VCaP (cell line): ENCODE data around the gene ATXN1.

Experiments used
- H3K27ac ChIP-seq: fragments of 450-650 bp; 2 replicates; pipeline ENCODE4 v1.5.1; 2017
- CTCF ChIP-seq: fragments of 450-650 bp; conservative IDR thresholded peaks from 2 replicates; pipeline ENCODE4 v1.5.1; 2017; ENCODE audit warnings: mild to moderate bottlenecking, moderate library complexity

The ATXN1 gene

GRCh38 chr6:16493112-16493511, 268.1 kb downstream of the ATXN1 start:
- no peak overlapping the region for H3K27ac ChIP-seq
- no peak for TF ChIP-seq CTCF

GRCh38 chr6:16491666-16492313, 269.5 kb downstream of the ATXN1 start:
- TF ChIP-seq CTCF, result no peak
- no peak overlapping the region for H3K27ac ChIP-seq

- no peak overlapping the region for H3K27ac ChIP-seq
- TF ChIP-seq CTCF, result no peak
Measured at GRCh38 chr6:16490616-16491015, 270.6 kb downstream of the ATXN1 start.

- no peak for TF ChIP-seq CTCF
- no peak overlapping the region for H3K27ac ChIP-seq
Measured at GRCh38 chr6:16488813-16489212, 272.4 kb downstream of the ATXN1 start.

GRCh38 chr6:16487996-16488674, 273.1 kb downstream of the ATXN1 start:
- no peak for TF ChIP-seq CTCF
- H3K27ac ChIP-seq, result no peak overlapping the region

- TF ChIP-seq CTCF, result no peak
- no peak overlapping the region for H3K27ac ChIP-seq
Measured at GRCh38 chr6:16486661-16487060, 274.6 kb downstream of the ATXN1 start.

GRCh38 chr6:16483315-16483875, 277.9 kb downstream of the ATXN1 start:
- no peak overlapping the region for H3K27ac ChIP-seq
- TF ChIP-seq CTCF, result no peak
